Measurements from ENCODE around the gene PHF21B.

The PHF21B gene

DNA sequence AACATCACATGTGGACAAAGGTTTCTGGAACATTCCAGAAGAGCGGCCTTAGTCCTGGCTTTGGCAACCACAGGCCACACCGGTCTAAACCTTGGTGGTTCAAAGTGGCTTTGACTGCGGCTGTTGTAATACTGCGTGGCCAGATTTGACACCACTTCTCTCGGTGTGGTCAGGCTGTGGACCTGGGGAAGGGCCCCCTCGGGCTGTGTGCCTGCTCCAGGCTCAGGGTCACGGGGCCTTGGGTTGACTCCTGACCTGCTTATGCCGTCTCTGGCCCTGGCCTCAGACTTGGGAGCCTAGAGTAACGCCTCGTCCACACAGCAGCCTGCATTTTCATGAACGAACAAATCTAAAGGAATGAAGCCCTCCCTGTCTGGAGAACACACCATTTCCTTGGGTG lies 118.0 kb downstream of the PHF21B start:
- TF ChIP-seq, protein P1, sequence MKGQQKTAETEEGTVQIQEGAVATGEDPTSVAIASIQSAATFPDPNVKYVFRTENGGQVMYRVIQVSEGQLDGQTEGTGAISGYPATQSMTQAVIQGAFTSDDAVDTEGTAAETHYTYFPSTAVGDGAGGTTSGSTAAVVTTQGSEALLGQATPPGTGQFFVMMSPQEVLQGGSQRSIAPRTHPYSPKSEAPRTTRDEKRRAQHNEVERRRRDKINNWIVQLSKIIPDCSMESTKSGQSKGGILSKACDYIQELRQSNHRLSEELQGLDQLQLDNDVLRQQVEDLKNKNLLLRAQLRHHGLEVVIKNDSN (IDR thresholded peaks at IDR 0.05): no peak
- TF ChIP-seq YY1 (IDR thresholded peaks at IDR 0.05; ENCODE audit: low read depth) (no peak), TAF1 (IDR thresholded peaks at IDR 0.05; ENCODE audit: low read depth) (no peak)
- TF ChIP-seq, protein P2, sequence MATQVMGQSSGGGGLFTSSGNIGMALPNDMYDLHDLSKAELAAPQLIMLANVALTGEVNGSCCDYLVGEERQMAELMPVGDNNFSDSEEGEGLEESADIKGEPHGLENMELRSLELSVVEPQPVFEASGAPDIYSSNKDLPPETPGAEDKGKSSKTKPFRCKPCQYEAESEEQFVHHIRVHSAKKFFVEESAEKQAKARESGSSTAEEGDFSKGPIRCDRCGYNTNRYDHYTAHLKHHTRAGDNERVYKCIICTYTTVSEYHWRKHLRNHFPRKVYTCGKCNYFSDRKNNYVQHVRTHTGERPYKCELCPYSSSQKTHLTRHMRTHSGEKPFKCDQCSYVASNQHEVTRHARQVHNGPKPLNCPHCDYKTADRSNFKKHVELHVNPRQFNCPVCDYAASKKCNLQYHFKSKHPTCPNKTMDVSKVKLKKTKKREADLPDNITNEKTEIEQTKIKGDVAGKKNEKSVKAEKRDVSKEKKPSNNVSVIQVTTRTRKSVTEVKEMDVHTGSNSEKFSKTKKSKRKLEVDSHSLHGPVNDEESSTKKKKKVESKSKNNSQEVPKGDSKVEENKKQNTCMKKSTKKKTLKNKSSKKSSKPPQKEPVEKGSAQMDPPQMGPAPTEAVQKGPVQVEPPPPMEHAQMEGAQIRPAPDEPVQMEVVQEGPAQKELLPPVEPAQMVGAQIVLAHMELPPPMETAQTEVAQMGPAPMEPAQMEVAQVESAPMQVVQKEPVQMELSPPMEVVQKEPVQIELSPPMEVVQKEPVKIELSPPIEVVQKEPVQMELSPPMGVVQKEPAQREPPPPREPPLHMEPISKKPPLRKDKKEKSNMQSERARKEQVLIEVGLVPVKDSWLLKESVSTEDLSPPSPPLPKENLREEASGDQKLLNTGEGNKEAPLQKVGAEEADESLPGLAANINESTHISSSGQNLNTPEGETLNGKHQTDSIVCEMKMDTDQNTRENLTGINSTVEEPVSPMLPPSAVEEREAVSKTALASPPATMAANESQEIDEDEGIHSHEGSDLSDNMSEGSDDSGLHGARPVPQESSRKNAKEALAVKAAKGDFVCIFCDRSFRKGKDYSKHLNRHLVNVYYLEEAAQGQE (IDR thresholded peaks at IDR 0.05; ENCODE audit: low read depth): no peak

DNA sequence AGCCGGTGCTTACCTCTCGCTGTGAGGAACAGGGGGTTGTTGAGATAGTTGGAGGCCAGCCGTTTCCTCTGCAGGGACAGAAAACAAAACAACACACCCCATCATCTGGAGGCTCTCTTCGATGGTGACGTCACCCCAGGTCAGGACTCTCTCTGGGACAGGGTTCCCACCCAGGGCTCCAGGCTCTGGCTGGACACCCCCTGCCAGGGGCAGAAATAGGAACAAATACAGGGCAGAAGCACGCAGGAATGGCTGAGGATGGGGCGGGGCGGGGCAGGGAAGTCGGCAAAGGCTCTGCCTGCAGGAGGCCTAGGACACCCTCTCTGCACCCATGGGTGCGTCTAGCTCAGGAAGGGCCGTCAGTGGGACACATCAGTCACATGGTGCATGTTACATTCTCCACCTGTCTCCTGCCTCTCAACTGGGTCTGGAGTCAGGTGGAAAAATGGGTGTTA lies 118.5 kb downstream of the PHF21B start:
- TF ChIP-seq, protein P2 (IDR thresholded peaks at IDR 0.05; ENCODE audit: low read depth): no peak
- TF ChIP-seq, protein P3, sequence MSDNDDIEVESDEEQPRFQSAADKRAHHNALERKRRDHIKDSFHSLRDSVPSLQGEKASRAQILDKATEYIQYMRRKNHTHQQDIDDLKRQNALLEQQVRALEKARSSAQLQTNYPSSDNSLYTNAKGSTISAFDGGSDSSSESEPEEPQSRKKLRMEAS (IDR thresholded peaks at IDR 0.05): no peak
- TF ChIP-seq TAF1 (IDR thresholded peaks at IDR 0.05; ENCODE audit: low read depth) (no peak), TCF12 (IDR thresholded peaks at IDR 0.05; ENCODE audit: low read depth) (no peak), TEAD4 (IDR thresholded peaks at IDR 0.05) (no peak), CEBPB (IDR thresholded peaks at IDR 0.05) (no peak), CREB1 (IDR thresholded peaks at IDR 0.05; ENCODE audit: low read depth) (no peak)
- TF ChIP-seq, protein P1 (IDR thresholded peaks at IDR 0.05): no peak

DNA sequence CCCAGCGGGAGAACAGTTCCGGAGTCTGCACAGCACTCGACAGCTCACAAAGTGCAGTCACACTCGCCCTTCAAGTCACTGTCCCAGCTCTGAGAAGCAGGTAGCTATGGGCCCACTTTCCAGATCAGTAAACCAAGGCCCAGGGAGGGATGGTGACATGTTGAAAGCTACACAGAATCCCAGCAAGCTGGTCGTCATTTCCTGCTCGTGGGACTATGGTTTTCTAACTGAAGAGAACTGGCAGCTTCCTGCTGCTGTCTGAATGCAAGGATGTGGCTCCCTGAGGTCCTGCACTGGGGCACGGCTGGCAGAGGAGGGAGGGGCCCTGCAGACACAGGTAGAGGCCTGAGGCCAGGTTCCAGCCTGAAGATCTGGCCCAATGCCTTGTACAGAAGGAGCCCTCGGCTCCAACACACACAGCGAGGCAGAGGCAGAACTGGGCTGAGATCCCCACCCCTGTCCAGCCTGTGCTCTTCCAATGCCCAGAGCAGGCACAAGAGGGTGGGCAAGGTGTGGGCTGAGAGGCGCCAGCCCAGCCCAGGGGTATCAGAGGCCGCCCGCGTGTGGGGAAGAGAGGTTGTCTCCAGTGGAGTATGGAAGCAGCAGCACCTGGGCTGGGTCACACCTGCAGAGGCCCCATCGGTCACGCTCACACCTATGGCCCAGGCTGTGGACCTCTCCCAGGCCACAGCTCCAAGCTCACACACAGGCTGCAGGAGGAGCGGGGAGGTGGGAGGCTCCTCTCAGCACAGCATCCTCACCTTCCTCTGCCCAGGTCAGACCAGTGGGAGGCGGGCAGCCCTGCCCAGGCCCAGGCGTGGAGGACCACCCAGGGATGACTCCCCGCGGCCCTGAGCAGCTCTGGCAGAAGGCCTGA lies 119.2 kb downstream of the PHF21B start:
- no peak for TF ChIP-seq CREB1 (IDR thresholded peaks at IDR 0.05; ENCODE audit: low read depth)
- TF ChIP-seq NFIC (IDR thresholded peaks at IDR 0.05): no peak
- TF ChIP-seq TEAD4 (IDR thresholded peaks at IDR 0.05): no peak

DNA sequence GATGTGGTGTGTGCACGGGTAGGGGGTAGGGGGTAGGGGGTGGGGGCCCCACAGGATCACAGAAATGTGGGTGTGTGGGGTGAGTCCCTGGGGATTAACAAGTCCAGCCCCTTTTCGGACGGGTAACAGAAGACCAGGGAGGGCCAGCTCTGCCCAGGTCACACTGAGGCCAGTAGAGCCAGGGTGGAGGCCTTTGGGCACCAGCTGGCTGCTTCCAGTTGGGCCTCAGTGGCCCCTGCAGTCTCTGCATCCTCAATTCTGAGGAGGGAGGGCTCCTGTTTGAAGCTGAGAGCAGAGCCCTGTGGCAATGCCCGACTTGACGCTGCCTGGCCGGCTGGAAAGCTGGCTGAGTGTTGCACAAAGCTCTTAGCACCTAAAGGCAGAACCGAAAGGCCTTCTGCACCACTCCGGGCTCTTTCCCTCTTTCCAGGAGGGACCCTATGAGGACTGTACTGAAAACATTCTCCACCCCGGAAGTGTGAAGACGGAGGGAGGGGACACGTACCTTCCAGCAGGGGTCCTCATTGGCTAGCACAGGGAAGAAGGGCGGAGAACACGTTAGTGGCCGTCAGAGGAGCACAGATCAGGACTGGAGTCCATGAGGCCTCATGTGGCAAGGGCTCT lies 120.4 kb downstream of the PHF21B start:
- TF ChIP-seq NFIC (IDR thresholded peaks at IDR 0.05): no peak
- TF ChIP-seq TEAD4 (IDR thresholded peaks at IDR 0.05): no peak
- TF ChIP-seq, protein P3 (IDR thresholded peaks at IDR 0.05): no peak
- TF ChIP-seq TCF12 (IDR thresholded peaks at IDR 0.05; ENCODE audit: low read depth): no peak
- TF ChIP-seq RAD21 (IDR thresholded peaks at IDR 0.05; ENCODE audit: low read depth): peak; percentile 25; the same call in 1 of the 2 replicates
- no peak for TF ChIP-seq CREB1 (IDR thresholded peaks at IDR 0.05; ENCODE audit: low read depth)
- no peak for TF ChIP-seq FOXM1 (IDR thresholded peaks at IDR 0.05; ENCODE audit: borderline replicate concordance, low read depth)
- no peak for TF ChIP-seq YY1 (IDR thresholded peaks at IDR 0.05; ENCODE audit: low read depth)

DNA sequence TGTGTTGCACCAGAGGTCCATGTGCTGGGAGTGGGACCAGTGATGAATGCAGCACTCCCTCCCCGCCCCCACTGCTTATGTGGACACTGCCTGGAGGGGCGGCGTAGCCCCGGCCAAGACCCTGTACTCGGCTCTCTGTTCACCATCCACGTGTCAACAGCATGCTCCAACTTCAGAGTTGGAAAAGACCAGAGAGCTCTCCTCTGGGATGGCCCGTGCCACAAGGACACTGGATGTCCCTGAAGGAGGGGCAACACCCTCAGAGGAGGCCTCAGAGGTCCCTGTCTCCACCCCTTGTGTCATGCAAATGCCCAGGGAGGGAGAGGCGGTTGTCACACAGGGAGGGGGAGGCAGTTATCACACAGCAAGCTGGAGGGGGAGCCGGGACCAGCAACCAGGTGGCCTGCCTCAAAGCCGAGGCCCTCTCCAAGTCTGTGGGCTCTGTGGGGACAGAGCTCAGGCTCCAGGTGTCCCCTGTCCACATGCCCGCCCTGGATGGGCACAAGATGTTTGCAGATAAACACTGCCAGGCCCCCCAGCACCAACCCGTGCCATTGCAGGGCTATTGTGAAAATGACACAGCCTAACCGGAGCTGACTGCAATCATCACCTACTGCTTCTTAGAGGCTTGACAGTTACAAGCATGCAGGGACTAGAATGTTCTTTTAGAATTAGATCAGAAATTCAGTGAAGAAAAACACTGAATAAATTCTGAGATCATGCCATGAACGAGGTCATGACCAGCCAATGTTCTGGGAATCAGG lies 121.1 kb downstream of the PHF21B start:
- TF ChIP-seq, protein P3 (IDR thresholded peaks at IDR 0.05): no peak

DNA sequence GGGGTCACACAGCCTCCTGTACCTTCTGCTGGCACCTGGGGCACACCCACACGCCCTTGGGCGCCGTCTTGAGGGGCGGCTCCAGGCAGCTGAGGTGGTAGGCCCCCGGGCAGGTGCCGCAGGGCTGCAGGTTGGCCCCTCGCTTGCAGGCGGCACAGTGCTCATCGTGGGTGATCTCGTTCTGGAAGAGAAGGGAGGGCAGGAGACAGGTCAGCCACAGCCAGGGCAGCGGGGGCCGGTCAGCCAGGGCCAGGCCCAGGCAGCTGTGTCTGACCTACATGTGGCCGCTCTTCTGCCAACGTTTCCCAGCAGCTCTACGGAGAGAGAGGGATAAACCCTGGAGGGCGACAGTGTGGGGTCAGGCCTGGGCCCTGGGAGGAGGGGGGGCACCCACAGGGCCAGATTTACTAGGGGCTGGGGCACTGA lies 121.9 kb downstream of the PHF21B start:
- TF ChIP-seq, protein P2 (IDR thresholded peaks at IDR 0.05; ENCODE audit: low read depth): no peak
- TF ChIP-seq TEAD4 (IDR thresholded peaks at IDR 0.05): no peak
- no peak for TF ChIP-seq CEBPB (IDR thresholded peaks at IDR 0.05)
- TF ChIP-seq TAF1 (IDR thresholded peaks at IDR 0.05; ENCODE audit: low read depth): no peak
- TF ChIP-seq ZBTB7A (IDR thresholded peaks at IDR 0.05; ENCODE audit: low read depth): no peak
- TF ChIP-seq NFIC (IDR thresholded peaks at IDR 0.05): no peak
- TF ChIP-seq, protein P1 (IDR thresholded peaks at IDR 0.05): no peak
- no peak for TF ChIP-seq RAD21 (IDR thresholded peaks at IDR 0.05; ENCODE audit: low read depth)
- TF ChIP-seq FOXM1 (IDR thresholded peaks at IDR 0.05; ENCODE audit: borderline replicate concordance, low read depth): no peak
- TF ChIP-seq YY1 (IDR thresholded peaks at IDR 0.05; ENCODE audit: low read depth): no peak
- TF ChIP-seq TCF12 (IDR thresholded peaks at IDR 0.05; ENCODE audit: low read depth): no peak
- no peak for TF ChIP-seq EGR1 (IDR thresholded peaks at IDR 0.05)
- TF ChIP-seq, protein P3 (IDR thresholded peaks at IDR 0.05): no peak
- TF ChIP-seq CREB1 (IDR thresholded peaks at IDR 0.05; ENCODE audit: low read depth): no peak
- no peak for TF ChIP-seq EP300 (IDR thresholded peaks at IDR 0.05; ENCODE audit: borderline replicate concordance)

Data from Ishikawa (cell line).